ENCODE measurements around the gene MNAT1.
"Not testable (repeated sequence)": the region's sequence is repeated elsewhere in the genome, so short reads cannot be mapped to it uniquely, and the experiment has no call there.

Gene MNAT1

DNA sequence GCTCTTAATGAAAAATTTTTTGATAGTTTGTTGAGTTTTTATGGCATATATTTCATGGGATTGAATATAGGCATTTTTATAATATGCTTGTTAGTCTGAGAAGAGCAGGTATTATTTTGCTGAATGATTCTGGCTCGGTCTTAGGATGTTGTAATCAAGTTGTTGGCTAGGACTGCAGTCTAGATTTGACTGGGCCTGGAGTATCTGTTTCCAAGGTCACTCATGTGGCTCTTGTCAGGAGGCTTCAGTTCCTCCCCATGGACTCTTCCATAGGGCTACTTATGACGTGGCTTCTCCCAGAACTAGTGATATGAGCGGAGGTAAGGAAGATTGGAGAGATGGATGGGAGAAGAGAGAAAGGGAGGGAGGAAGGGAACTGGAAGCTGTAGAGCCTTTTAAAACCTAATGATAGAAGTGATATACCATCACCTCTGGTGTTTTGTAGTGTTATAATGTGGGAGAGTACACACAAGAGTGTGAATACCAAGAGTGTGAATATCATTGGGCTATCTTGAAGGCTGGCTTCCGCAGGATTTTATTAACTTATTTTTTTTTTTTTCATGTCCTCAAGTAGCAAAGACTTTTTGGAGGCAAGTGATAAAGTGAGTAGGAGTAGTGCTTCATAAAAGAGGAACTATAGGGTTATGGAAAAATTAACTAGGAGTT lies 4.4 kb downstream of the MNAT1 start:
- no peak for DNase-seq

- no peak for DNase-seq
Observed at GRCh38 chr14:60744566-60744965, 10.0 kb downstream of the MNAT1 start.

DNA sequence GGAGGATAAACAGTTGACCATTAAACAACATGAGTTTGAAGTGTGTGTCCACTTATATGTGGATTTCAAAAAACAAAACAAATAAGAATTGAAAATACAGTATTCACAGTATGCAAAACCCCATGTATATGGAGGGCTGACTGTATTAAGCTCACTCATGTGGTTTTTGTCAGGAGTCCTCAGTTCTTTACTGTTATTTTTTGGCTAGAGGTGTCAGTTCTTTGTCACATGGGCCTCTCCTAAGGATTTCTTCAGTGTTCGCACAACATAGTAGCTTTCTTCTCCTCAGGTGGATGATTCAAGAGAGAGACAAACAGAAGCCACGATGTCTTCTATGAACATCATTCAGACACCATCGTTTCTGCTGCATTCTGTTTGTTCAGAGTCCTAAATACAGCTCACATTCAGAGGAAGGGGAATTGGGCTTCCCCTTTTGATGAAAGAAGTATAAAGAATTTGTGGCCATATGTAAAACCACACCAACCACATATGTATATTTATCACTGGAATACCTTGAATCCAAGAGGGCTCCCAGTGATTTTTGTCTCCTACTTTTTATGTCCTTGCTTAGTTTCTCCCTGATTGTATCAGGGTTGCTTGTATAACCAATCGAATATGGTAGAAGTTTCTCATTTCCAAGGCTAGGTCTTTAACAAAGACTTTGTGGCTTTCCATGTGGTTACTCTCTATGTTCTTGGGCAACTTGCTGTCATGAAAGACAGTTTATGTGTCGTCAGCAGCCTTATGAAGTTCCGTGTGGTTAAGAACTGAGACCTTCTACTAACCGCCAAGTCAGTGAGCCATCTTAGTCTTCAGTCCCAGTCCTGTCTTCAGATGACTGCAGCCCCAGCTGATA lies 18.9 kb downstream of the MNAT1 start:
- DNase-seq = no peak

GRCh38 chr14:60756847-60757246 lies 22.3 kb downstream of the MNAT1 start:
- DNase-seq = no peak

- DNase-seq = no peak
Observed at GRCh38 chr14:60757567-60758002, 23.0 kb downstream of the MNAT1 start.

DNA sequence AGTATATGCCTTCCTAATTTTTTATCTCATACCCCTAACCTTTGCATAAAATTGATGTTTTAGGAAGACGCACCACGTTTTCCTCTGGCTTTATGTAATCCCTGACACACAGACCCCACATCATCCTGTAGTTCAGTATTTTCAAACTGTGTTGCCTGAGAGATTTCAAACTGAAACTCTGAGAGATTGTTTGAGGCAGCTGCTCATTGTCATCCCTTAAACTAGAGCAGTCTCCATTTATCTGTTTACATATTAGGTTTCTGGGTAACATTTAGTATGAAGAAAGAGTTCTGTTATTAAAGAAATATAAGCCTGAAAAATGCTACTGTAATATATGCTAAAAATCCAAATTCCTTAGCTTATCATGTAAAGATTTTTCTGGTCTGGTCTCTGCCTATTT lies 24.3 kb downstream of the MNAT1 start:
- peak; percentile 27 for DNase-seq

DNA sequence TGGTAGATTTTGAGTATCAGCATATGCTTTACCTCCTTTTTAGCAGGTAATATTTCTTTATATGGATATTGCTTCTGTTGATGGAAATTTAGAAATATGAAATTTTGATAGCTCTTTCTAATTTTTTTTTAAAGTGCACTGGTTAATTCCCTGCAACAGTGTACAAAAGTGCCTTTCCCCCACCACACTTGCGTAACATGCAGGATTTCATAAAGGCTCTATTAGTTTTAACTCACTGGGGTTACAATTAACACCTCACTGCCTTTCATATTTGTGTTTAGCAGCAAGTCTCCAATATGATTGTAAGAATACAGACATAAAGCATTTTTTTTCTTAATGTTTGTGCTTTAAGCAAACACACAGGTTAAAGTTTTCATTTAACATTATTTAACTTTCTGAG lies 25.6 kb downstream of the MNAT1 start:
- DNase-seq = no peak

DNA sequence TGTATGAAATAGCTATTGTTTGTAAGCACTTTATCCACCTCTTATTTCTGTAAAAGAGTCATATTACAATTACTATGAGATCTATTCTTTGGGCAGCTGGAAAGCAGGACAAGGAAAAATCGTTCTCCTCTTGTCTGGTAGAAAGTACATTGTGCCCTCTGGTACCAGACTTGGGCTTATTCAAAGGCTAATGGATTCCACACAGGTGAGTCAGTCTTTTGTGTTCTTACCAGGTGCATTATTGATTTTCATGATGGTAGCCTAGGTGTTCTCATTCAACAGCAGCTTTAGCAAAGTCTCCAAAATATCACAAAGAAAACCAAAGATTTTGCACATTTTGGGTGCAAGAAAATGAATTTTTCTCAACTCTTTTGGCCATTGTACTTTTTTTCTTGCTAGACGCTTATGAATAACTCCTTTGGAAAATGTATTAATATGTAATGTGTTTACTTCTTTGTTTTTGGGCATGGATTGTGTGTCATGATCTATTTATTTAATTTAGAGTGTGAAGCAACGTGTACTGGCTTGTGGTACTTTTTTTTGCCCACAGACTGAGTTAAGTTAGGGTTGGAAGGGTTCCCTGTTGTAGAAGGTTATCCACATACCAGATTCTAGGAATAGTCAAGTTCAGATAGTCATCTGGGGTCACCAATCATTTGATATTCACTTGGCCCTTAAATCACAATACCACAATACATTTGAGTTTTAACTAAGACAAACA lies 26.2 kb downstream of the MNAT1 start:
- peak; percentile 95 for DNase-seq

DNA sequence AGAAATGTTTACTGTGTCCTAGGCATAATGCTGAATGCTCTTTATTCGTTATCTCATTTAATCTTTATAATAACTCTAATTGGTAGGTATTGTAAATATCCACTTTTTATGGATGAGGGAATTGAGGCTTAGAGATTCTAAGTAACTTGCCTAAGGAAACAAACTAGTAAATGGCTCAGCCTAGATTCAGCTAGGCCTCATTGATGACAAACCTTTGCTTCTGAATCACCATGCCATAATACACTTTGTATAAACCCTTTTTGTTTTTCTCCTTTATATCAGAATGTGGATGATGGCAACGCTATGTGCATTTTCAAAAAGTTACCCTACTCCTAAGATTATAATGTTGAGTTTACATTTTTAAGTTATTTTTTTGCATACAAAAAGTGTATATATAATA lies 34.0 kb downstream of the MNAT1 start:
- no peak for DNase-seq

GRCh38 chr14:60771117-60771516 lies 36.6 kb downstream of the MNAT1 start:
- DNase-seq = no peak

GRCh38 chr14:60773558-60773957 lies 39.0 kb downstream of the MNAT1 start:
- DNase-seq = no peak

DNA sequence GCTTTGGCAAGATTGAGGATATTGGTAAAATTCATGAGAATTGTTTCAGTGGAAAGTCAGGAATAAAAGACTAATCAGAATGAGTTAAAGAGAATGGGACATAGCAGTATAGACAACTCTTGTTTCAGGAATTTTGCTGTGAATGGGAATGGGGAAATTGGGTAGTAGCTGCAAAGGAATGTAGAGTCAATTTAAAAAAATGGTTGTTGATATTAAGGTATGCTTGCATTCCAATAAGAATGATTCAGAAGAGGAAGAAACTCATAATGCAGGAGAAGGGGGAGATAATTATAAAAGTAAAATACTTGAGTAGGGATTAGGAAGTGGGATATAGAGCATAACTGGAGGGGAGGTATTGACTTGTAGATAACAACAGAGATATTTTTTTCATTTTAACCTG lies 40.7 kb downstream of the MNAT1 start:
- no peak for DNase-seq

DNA sequence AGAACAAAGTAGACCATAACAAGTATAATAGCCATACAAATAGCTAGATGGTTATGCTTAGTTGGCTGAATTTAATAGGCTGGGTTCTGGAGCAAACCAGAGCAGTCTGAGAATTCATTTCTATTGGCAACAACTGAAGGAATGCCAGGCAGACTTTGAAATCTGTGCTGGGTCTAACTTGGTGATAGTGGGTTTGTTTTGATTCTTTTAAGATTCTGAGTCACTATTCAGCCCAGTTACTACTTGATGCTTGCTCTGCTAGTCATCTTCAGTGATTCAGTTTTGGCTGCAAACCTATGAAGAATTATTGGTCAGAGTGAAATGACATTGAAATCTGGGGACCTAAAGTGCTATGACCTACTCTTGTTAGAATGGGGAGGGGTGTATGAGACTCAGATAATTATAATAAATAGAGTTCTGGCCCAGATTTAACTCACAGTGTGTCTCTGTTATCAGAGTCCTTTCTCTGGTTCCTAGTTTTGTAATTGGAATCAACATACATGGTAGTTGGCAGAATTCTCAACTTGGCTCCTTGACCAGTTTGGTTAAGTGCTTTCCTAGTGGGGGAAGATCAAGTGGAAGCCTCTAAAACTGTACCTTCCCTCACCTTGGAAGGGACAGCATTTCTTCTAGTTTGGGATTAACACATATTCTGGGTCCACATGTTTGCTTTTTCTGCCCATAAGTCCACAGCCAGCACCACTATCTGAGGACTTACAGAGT lies 43.5 kb downstream of the MNAT1 start:
- no peak for DNase-seq

GRCh38 chr14:60779745-60780514 lies 45.4 kb downstream of the MNAT1 start:
- not testable (repeated sequence) for DNase-seq

- DNase-seq = not testable (repeated sequence)
Observed at GRCh38 chr14:60780558-60780957, 46.0 kb downstream of the MNAT1 start.

DNA sequence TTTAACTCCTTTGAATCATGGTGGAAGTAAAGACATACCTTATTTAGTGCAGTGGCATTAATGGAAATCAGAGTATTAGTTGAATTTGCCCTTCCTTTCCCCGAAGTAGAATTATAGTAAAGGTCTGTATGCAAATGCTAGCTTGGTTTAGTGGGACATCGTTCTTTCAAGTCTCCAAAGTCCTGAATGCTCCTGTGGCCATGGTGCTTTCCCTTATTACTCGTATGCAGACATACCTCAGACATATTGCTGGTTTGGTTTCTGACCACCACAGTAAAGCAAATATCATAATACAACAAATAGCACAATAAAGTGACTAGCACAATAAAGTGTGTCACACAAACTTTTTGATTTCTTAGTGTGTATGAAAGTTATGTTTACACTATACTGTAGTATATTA lies 52.3 kb downstream of the MNAT1 start:
- no peak for DNase-seq

DNA sequence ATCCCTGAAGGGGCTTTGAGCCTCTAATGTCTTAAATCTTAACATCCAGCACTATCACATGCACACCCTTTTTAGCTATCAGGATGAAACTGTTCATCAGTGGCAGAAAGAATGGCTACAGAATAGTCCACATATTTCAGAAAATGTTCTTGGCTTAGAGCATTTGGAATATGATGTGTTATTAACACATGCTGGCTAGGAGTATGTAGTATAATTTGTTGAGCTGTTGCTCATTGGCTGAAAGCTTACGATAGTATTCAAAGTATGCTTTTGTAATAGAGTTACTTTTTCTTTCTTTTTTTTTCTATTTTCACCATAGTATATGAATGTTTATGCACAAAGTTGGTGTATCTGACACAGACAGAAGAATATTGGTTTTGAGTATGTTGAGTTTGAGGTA lies 55.1 kb downstream of the MNAT1 start:
- DNase-seq = no peak

DNA sequence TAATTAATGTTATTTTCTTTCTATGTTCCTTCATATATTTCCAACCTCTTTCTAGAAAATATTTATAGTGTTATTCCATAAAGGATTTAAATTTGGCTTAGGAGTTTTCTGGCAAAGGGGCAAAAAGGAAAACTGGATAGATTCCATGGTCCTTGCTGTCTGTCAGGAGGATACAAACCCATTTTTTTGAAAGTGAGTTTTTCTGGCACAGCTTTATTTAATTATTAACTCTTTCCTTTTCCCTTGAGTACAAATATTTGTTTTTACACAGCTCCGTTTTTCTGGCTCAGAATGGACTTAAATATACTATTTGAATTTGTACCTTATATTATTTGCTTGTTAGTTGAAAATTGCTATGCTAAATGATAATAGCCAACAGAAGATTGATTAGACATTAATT lies 56.3 kb downstream of the MNAT1 start:
- no peak for DNase-seq

GRCh38 chr14:60796434-60796833 lies 61.9 kb downstream of the MNAT1 start:
- no peak for DNase-seq

DNA sequence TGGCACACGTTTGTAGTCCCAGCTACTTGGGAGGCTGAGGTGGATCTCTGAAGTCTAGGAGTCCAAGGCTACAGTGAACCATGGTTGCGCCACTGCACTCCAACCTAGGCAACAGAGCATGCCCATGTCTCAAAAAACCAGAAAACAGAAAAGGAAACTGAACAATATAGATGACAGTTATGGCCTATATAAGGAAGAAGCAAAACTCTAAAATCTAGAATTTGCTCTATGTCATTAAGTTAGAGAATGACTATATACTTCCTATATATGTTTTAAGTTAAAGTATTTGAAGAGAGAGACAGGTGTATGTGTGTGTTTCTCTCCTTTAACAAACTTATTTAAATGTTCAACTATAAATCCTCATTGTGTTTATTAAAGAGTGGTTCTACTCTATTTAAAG lies 65.8 kb downstream of the MNAT1 start:
- no peak for DNase-seq

DNA sequence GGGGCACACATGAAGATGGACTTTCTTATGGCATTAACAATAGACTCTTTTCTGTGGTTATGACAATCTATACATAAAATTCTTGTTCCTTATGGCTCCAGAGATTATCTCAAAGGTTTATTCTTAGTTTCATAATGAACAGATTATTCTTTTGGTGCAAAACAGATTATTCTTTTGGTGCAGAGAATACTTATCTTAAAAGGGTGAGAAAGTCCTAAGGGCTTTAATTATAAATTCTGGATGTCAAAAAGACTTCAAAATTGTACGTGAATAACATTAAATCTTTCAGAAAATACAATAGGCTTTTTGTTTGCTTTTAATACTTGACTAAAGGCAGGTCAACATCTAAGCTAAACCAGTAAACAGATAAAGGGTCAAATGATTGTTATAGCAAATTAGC lies 69.3 kb downstream of the MNAT1 start:
- no peak for DNase-seq

- DNase-seq = no peak
Observed at GRCh38 chr14:60805841-60806430, 71.4 kb downstream of the MNAT1 start.

All from NCI-H2107 (cell line).